Vagina (tissue), 2 donors: ENCODE results near the gene DPP6. TPM values are rescaled to one million over a fixed set of nuclear protein-coding genes. Genes with fewer than 3 reads are reported as not detected.
A peak's percentile ranks its signal among the peaks of the same experiment; 100 is the strongest.

Source experiments
- DNase-seq, 2 donors: peaks; one replicate each; pipeline ENCODE4 v3.0.0-alpha.2; 2017; ENCODE audit errors: extremely low spot score in 2 of 2
- H3K27ac ChIP-seq: fragments of 200-600 bp; sonication (generic); one replicate; pipeline ENCODE4 v1.5.1; 2019
- H3K27me3 ChIP-seq: fragments of 200-600 bp; sonication (generic); one replicate; pipeline ENCODE4 v1.5.1; 2019
- H3K36me3 ChIP-seq, 2 donors: fragments of 200-600 bp; sonication (generic); one replicate each; pipeline ENCODE4 v1.5.1; 2017 to 2019
- H3K4me1 ChIP-seq: fragments of 200-600 bp; sonication (generic); one replicate; pipeline ENCODE4 v1.5.1; 2019
- H3K4me3 ChIP-seq, 2 donors: fragments of 200-600 bp; sonication (generic); 1 replicate in 1 of 2; 2 replicates in 1 of 2; pipeline ENCODE4 v1.5.1; 2016 to 2019
- H3K9me3 ChIP-seq: fragments of 200-600 bp; sonication (generic); one replicate; pipeline ENCODE4 v1.5.1; 2019
- POLR2A ChIP-seq, 2 donors: fragments of 450-650 bp; IDR thresholded peaks; one replicate each; pipeline ENCODE4 v1.6.1; 2017; ENCODE audit warnings: antibody characterized with exemption in 2 of 2, mild to moderate bottlenecking in 2 of 2, moderate library complexity in 2 of 2
- POLR2AphosphoS5 ChIP-seq, 2 donors: sonication (generic); formaldehyde crosslinking; IDR thresholded peaks; one replicate each; pipeline ENCODE4 v1.9.0; 2017; ENCODE audit warnings: antibody characterized with exemption in 2 of 2, mild to moderate bottlenecking in 2 of 2, low read depth in 1 of 2; ENCODE audit not compliant: insufficient read depth in 1 of 2
- intact Hi-C: fragments of 100-400 bp; cut with DNase I; formaldehyde crosslinking; loops from one replicate; pipeline ENCODE4 v1.15.1; 2023
- total RNA-seq: library from RNA; depleted of rRNA; stranded (reverse); fragments of >200 nt; gene quantifications from one replicate; pipeline ENCODE4 v1.2.3, GENCODE V29; 2016
- TF ChIP-seq, protein P1 (sequence below), 3 experiments: fragments of 450-650 bp in 2 of 3; fragments of 200-600 bp in 1 of 3; sonication (generic) in 1 of 3; IDR thresholded peaks; one replicate each; pipeline ENCODE4 v1.5.1; 2017 to 2019; ENCODE audit warnings: antibody characterized with exemption in 3 of 3, mild to moderate bottlenecking in 2 of 3, moderate library complexity in 2 of 3

The DPP6 gene
- total RNA-seq, 1 donor from 2014 or later: 7.9 TPM

DNA sequence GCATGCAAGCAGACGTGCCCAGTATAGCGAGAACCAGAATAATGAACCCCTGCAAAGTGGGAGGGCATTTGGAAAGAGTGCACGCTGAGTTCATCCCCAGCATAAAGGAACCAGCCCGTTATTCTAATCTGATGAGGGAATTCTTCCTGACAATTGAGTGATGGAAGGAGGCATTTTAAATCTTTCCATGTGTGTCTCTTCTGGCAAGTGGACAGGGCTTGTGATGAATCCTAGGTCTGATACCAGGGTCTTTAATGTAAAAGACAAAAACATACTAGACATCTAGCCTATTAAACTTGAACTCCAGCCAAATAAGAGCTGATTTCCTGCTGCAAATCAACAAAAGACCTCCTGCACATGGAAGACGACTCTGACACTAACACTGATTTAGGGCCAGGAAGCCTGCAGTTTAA is 301.2 kb downstream of the DPP6 start:
- Histone ChIP-seq H3K4me3 (no peak overlapping the region), H3K9me3 (no peaks in the 10 kb centered on the region), H3K27me3 (no peaks in the 10 kb centered on the region), H3K36me3 (no peaks in the 10 kb centered on the region), H3K27ac (no peak overlapping the region), H3K4me1 (no peaks in the 10 kb centered on the region)
- intact Hi-C loops: no loop called here
- TF ChIP-seq POLR2A (IDR thresholded peaks at IDR 0.05) (no peak), POLR2AphosphoS5 (IDR thresholded peaks at IDR 0.05; ENCODE audit: insufficient read depth in 1 of 2, low read depth in 1 of 2) (no peak)
- TF ChIP-seq, protein P1, sequence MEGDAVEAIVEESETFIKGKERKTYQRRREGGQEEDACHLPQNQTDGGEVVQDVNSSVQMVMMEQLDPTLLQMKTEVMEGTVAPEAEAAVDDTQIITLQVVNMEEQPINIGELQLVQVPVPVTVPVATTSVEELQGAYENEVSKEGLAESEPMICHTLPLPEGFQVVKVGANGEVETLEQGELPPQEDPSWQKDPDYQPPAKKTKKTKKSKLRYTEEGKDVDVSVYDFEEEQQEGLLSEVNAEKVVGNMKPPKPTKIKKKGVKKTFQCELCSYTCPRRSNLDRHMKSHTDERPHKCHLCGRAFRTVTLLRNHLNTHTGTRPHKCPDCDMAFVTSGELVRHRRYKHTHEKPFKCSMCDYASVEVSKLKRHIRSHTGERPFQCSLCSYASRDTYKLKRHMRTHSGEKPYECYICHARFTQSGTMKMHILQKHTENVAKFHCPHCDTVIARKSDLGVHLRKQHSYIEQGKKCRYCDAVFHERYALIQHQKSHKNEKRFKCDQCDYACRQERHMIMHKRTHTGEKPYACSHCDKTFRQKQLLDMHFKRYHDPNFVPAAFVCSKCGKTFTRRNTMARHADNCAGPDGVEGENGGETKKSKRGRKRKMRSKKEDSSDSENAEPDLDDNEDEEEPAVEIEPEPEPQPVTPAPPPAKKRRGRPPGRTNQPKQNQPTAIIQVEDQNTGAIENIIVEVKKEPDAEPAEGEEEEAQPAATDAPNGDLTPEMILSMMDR (IDR thresholded peaks at IDR 0.05): no peak
- DNase-seq: peak in 1 of 2 donors; percentile 2

DNA sequence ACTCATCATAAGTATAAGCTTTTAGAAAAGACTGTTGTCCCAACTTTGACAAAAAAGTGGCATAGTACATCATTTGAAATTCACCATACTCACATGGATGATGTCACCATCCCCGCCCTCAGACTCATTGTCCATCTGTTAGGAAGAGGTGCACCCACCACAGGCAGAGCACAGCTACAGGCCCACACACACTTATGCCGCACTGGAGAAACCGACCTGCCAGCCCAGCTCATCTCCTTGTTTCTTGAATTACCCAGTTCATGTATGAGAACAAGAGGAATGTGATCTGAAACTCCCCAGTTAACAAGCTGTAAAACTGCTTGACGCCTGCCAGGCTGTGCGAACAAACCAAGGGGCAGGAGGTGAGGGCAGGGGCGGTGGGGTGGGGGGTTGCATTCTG is 312.0 kb downstream of the DPP6 start:
- H3K36me3 ChIP-seq: no peaks in the 10 kb centered on the region
- no peak overlapping the region for H3K27ac ChIP-seq
- H3K9me3 ChIP-seq: no peaks in the 10 kb centered on the region
- no peaks in the 10 kb centered on the region for H3K27me3 ChIP-seq
- TF ChIP-seq POLR2A (IDR thresholded peaks at IDR 0.05) (no peak), POLR2AphosphoS5 (IDR thresholded peaks at IDR 0.05; ENCODE audit: insufficient read depth in 1 of 2, low read depth in 1 of 2) (no peak)
- TF ChIP-seq, protein P1 (IDR thresholded peaks at IDR 0.05): no peak
- intact Hi-C loops: no loop called here
- no peaks in the 10 kb centered on the region for H3K4me1 ChIP-seq
- no peak overlapping the region for H3K4me3 ChIP-seq
- DNase-seq: no peak

DNA sequence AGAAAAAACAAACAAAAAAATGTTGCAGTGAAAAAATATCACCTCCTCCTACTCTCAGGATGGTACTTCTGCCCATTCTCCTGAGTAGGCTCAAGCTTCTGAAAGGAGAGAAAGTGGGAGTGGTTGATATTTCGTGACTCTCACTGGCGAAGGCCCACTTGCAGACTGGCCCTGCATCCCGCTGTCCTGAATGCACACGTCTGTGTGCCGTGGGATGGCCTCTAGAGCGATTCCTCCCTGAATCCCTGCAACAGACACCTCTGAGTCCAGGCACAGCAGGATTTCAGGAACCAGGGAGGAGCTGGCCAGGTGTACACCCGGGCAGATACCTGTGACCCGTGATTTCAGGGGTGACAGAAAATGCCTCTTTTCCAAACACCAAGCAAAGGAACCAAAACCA is 319.2 kb downstream of the DPP6 start:
- Histone ChIP-seq H3K4me1 (no peaks in the 10 kb centered on the region), H3K9me3 (no peaks in the 10 kb centered on the region), H3K36me3 (no peaks in the 10 kb centered on the region), H3K27ac (no peak overlapping the region), H3K27me3 (no peaks in the 10 kb centered on the region), H3K4me3 (no peak overlapping the region)
- no peak for TF ChIP-seq POLR2AphosphoS5 (IDR thresholded peaks at IDR 0.05; ENCODE audit: insufficient read depth in 1 of 2, low read depth in 1 of 2)
- no peak for TF ChIP-seq POLR2A (IDR thresholded peaks at IDR 0.05)
- TF ChIP-seq, protein P1 (IDR thresholded peaks at IDR 0.05): no peak
- DNase-seq: no peak
- intact Hi-C loops: no loop called here

DNA sequence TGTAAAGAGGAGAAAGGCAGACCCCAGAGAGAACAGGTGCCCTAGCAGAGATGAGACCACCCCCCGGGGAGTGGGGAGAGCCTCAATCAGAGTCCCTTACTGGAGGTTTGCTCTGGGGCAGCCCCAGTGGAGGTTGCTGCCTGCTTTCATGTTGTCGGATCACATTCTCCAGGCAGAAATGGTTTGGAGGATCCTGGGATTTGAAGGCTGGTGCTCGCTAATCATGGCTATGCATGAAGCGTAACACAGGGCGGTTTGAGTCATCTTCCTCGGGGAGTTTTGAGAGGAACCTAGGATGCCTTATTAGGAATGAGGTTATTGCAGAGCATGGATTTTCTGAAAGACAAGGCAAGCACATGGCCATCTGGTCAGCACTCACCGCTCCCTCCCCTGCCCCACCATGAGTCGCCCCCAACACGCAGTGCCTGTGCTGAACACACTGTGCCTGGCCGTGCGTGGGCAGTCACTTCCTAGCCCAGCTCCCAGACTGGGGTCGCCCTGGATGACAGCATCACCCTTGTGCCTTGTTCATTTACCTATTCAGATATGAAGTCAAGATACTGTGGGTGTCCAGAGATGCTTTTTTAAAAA is 319.9 kb downstream of the DPP6 start:
- H3K27ac ChIP-seq: no peak overlapping the region
- no peaks in the 10 kb centered on the region for H3K27me3 ChIP-seq
- no peaks in the 10 kb centered on the region for H3K4me1 ChIP-seq
- no peaks in the 10 kb centered on the region for H3K9me3 ChIP-seq
- intact Hi-C loops: no loop called here
- H3K36me3 ChIP-seq: no peaks in the 10 kb centered on the region
- DNase-seq: no peak
- no peak overlapping the region for H3K4me3 ChIP-seq
- no peak for TF ChIP-seq POLR2A (IDR thresholded peaks at IDR 0.05)
- TF ChIP-seq POLR2AphosphoS5 (IDR thresholded peaks at IDR 0.05; ENCODE audit: insufficient read depth in 1 of 2, low read depth in 1 of 2): no peak
- TF ChIP-seq, protein P1 (IDR thresholded peaks at IDR 0.05): no peak

DNA sequence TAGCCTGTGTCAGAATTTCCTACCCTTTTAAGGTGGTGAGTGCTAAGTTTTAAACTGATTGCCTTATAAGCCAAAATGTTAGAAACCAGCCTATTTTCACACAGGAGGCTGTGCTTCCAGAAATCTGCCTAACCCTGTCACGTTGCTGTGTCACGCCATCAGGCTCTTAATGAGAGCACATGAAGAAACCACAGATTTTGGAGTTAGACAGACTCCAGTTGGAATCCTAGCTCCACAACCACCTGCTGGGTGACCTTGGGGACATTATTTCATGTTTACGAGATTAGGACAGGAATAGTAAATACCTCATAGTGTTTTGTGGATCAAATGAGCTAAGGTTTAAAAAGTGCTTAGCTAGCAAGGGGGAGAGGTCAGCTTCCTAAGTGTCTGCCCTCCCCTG is 321.8 kb downstream of the DPP6 start:
- TF ChIP-seq POLR2A (IDR thresholded peaks at IDR 0.05): no peak
- TF ChIP-seq POLR2AphosphoS5 (IDR thresholded peaks at IDR 0.05; ENCODE audit: insufficient read depth in 1 of 2, low read depth in 1 of 2): no peak
- TF ChIP-seq, protein P1 (IDR thresholded peaks at IDR 0.05): no peak
- H3K9me3 ChIP-seq: no peaks in the 10 kb centered on the region
- no peaks in the 10 kb centered on the region for H3K27me3 ChIP-seq
- no peak overlapping the region for H3K27ac ChIP-seq
- intact Hi-C loops: no loop called here
- H3K4me3 ChIP-seq: no peak overlapping the region
- DNase-seq: no peak
- no peaks in the 10 kb centered on the region for H3K36me3 ChIP-seq
- no peaks in the 10 kb centered on the region for H3K4me1 ChIP-seq
